Duodenal mucosa (tissue), 2 donors: Measurements from ENCODE around the gene TASOR2.

Experiments
- H3K27ac ChIP-seq: one replicate; pipeline ENCODE4 v1.7.0; 2013; ENCODE audit warnings: low read depth, low read length
- H3K27me3 ChIP-seq, 2 donors: one replicate each; pipeline ENCODE4 v1.7.0; 2013; ENCODE audit warnings: low read length in 2 of 2, control low read depth in 1 of 2; ENCODE audit not compliant: insufficient read depth in 2 of 2, control insufficient read depth in 1 of 2
- H3K36me3 ChIP-seq, 2 donors: one replicate each; pipeline ENCODE4 v1.7.0; 2013; ENCODE audit warnings: low read length in 2 of 2, control low read depth in 1 of 2; ENCODE audit not compliant: insufficient read depth in 2 of 2, control insufficient read depth in 1 of 2
- H3K4me1 ChIP-seq, 2 donors: one replicate each; pipeline ENCODE4 v1.7.0; 2013; ENCODE audit warnings: low read length in 2 of 2, control low read depth in 1 of 2; ENCODE audit not compliant: insufficient read depth in 2 of 2, control insufficient read depth in 1 of 2
- H3K4me3 ChIP-seq, 2 donors: one replicate each; pipeline ENCODE4 v1.7.0; 2013; ENCODE audit warnings: low read length in 2 of 2, low read depth in 1 of 2
- H3K9ac ChIP-seq, 2 donors: one replicate each; pipeline ENCODE4 v1.7.0; 2013; ENCODE audit warnings: low read length in 2 of 2, low read depth in 1 of 2
- H3K9me3 ChIP-seq, 2 donors: one replicate each; pipeline ENCODE4 v1.7.0; 2013; ENCODE audit warnings: low read length in 2 of 2, control low read depth in 1 of 2; ENCODE audit not compliant: control insufficient read depth in 1 of 2

The TASOR2 gene

DNA sequence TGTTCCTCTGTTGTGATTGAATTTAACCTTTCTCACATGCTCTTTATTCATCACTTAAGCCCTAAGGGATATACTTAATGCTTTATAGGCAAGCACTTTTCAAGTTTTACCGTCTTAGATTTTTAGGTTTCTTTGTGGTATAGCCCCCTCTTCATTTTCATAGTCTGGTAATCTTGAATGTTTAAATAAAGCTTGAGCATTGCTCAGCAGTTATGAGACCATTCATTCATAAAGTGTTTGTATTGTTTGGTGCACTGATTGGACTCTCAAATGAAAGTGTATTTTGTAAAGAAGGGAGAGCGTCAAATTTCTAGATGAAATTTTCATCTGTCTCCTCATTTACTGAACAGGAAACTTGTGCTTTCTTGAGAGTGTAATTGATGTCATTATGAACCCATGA, 25.2 kb downstream of the TASOR2 start:
- Histone ChIP-seq H3K9me3 (no peaks in the 10 kb centered on the region), H3K27ac (no peak overlapping the region), H3K4me1 (peaks cover 0 to 2% of the 10 kb centered on the region in 2 donors)

GRCh38 chr10:5710859-5711258, 26.2 kb downstream of the TASOR2 start:
- Histone ChIP-seq H3K36me3 (no peaks in the 10 kb centered on the region), H3K9me3 (no peaks in the 10 kb centered on the region), H3K4me1 (peaks cover 0 to 2% of the 10 kb centered on the region in 2 donors), H3K27me3 (no peaks in the 10 kb centered on the region), H3K9ac (no peak overlapping the region), H3K27ac (no peak overlapping the region), H3K4me3 (peak overlapping the region; percentile 42 to 50)

More for the DNA sequence above, 25.2 kb downstream of the TASOR2 start:
- H3K27me3 ChIP-seq: no peaks in the 10 kb centered on the region
- no peaks in the 10 kb centered on the region for H3K36me3 ChIP-seq
- H3K9ac ChIP-seq: no peak overlapping the region
- no peak overlapping the region for H3K4me3 ChIP-seq

- Histone ChIP-seq H3K36me3 (no peaks in the 10 kb centered on the region), H3K27me3 (no peaks in the 10 kb centered on the region), H3K9me3 (no peaks in the 10 kb centered on the region), H3K9ac (peak overlapping the region; percentile 19 to 29), H3K27ac (no peak overlapping the region), H3K4me1 (peaks cover 0 to 2% of the 10 kb centered on the region in 2 donors), H3K4me3 (peak overlapping the region; percentile 42 to 50)
Observed at GRCh38 chr10:5711642-5712041, 27.0 kb downstream of the TASOR2 start.

- H3K4me1 ChIP-seq: peaks cover 0 to 3% of the 10 kb centered on the region in 2 donors
- no peaks in the 10 kb centered on the region for H3K9me3 ChIP-seq
- no peak overlapping the region for H3K27ac ChIP-seq
- peaks cover 6 to 13% of the 10 kb centered on the region in 2 donors for H3K36me3 ChIP-seq
- H3K27me3 ChIP-seq: no peaks in the 10 kb centered on the region
- H3K9ac ChIP-seq: no peak overlapping the region
- H3K4me3 ChIP-seq: no peak overlapping the region
Observed at GRCh38 chr10:5719546-5719945, 34.9 kb downstream of the TASOR2 start.

DNA sequence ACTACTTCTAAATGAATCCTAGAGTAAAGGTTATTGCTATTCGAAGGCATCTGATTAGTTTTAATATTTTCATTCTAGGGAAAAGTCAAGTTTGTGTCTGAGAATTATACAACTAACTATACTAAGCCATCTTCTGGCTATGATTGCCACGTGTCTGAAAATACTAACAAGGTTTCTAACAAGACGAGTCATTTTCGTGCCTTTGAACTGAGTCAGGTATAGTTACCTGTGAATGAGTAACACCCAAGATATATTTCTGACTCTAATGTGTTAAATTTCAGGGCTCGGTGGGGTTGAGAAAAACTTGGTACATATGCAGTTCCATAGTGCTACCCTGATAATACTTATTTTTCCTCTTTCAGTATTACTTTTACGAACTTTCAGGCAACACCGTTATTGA, 35.5 kb downstream of the TASOR2 start:
- no peaks in the 10 kb centered on the region for H3K9me3 ChIP-seq
- peaks cover 6 to 16% of the 10 kb centered on the region in 2 donors for H3K36me3 ChIP-seq
- no peak overlapping the region for H3K4me3 ChIP-seq
- H3K27me3 ChIP-seq: no peaks in the 10 kb centered on the region
- no peak overlapping the region for H3K9ac ChIP-seq
- H3K27ac ChIP-seq: no peak overlapping the region
- H3K4me1 ChIP-seq: peaks cover 0 to 3% of the 10 kb centered on the region in 2 donors

- H3K27ac ChIP-seq: no peak overlapping the region
- peaks cover 0 to 2% of the 10 kb centered on the region in 2 donors for H3K4me1 ChIP-seq
- no peak overlapping the region for H3K9ac ChIP-seq
- H3K27me3 ChIP-seq: no peaks in the 10 kb centered on the region
- H3K36me3 ChIP-seq: peaks cover 10 to 30% of the 10 kb centered on the region in 2 donors
- no peaks in the 10 kb centered on the region for H3K9me3 ChIP-seq
- no peak overlapping the region for H3K4me3 ChIP-seq
Observed at GRCh38 chr10:5723692-5724091, 39.1 kb downstream of the TASOR2 start.

DNA sequence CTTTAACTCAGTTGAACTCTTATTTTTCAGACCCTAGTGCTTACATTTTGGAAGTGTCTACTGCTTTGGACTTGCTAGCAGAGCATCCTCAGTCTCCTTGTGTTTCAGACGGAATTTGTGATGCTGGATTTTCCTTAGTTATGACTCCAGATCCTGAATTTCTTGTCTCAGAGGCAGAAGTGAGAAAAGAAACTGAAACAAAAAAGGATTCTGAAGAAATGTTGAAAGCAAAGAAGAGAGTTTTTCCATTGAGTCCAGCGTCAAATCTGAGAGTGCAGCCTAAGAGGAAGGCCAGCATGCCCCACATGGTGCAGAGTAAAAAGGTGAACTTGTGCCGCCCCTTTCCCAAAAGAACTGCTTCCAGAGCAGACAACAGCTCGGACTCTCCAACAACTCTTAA, 46.1 kb downstream of the TASOR2 start:
- Histone ChIP-seq H3K9me3 (no peaks in the 10 kb centered on the region), H3K9ac (no peak overlapping the region), H3K36me3 (peaks cover 25 to 49% of the 10 kb centered on the region in 2 donors), H3K4me1 (no peaks in the 10 kb centered on the region), H3K4me3 (no peak overlapping the region), H3K27ac (no peak overlapping the region), H3K27me3 (no peaks in the 10 kb centered on the region)

- H3K4me1 ChIP-seq: no peaks in the 10 kb centered on the region
- no peaks in the 10 kb centered on the region for H3K9me3 ChIP-seq
- peaks cover 25 to 49% of the 10 kb centered on the region in 2 donors for H3K36me3 ChIP-seq
- no peak overlapping the region for H3K27ac ChIP-seq
- no peak overlapping the region for H3K9ac ChIP-seq
- no peaks in the 10 kb centered on the region for H3K27me3 ChIP-seq
- no peak overlapping the region for H3K4me3 ChIP-seq
Observed at GRCh38 chr10:5731559-5731958, 46.9 kb downstream of the TASOR2 start.

DNA sequence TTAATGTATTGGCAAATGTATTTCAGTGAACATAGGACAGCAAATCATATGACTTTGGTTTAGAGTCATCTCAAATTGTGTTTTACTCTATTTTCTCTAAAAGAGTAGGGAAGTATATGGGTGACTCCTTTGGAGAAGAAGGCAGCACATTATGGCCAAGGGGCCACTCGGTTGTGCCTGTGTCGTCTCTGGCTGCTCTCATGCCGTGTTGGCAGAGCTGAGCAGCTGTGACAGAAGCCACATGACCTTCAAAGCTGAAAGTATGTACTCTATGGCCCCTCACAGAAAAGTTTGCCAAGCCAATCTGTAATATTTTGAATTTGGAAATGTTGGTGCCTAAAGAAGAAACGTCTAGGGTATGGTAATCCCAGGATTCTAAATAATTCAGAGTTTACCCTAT, 47.5 kb downstream of the TASOR2 start:
- Histone ChIP-seq H3K4me1 (no peaks in the 10 kb centered on the region), H3K9ac (no peak overlapping the region), H3K27ac (no peak overlapping the region), H3K4me3 (no peak overlapping the region), H3K27me3 (no peaks in the 10 kb centered on the region), H3K9me3 (no peaks in the 10 kb centered on the region), H3K36me3 (peaks cover 25 to 43% of the 10 kb centered on the region in 2 donors)
